Body of pancreas (tissue), 4 donors: Measurements from ENCODE around the gene MYO5B. TPM values are rescaled to one million over a fixed set of nuclear protein-coding genes. Genes with fewer than 3 reads are reported as not detected.

Experiments used
- ATAC-seq: fragments of 150-250 bp; one replicate; pipeline ENCODE4 v1.9.1; 2016
- DNase-seq, 4 donors: peaks; one replicate each; pipeline ENCODE4 v3.0.0-alpha.2; 2019
- H3K27ac ChIP-seq, 4 donors: fragments of 200-600 bp; sonication (generic); 1 replicate in 3 of 4; 2 replicates in 1 of 4; pipeline versions ENCODE4 v1.5.1 to v1.6.1; 2016 to 2019; ENCODE audit warnings: mild to moderate bottlenecking in 1 of 4, mixed read lengths in 1 of 4, moderate library complexity in 1 of 4
- H3K27me3 ChIP-seq, 2 donors: fragments of 200-600 bp; sonication (generic); one replicate each; pipeline ENCODE4 v1.6.0; 2016; ENCODE audit warnings: mild to moderate bottlenecking in 1 of 2
- H3K36me3 ChIP-seq, 2 donors: fragments of 200-600 bp; sonication (generic); replicated peaks in 1 of 2; 2 replicates each; pipeline ENCODE4 v1.5.1; 2016; ENCODE audit warnings: low read depth in 2 of 2; ENCODE audit not compliant: insufficient read depth in 1 of 2
- H3K4me1 ChIP-seq: fragments of 200-600 bp; sonication (generic); one replicate; pipeline ENCODE4 v1.6.0; 2016
- H3K4me3 ChIP-seq, 2 donors: fragments of 200-600 bp; sonication (generic); 1 replicate in 1 of 2; 2 replicates in 1 of 2; pipeline ENCODE4 v1.5.1; 2016 to 2019
- H3K9me3 ChIP-seq, 3 donors: fragments of 200-600 bp; sonication (generic); 1 replicate in 2 of 3; 2 replicates in 1 of 3; pipeline ENCODE4 v1.5.1; 2016
- CTCF ChIP-seq, 7 experiments: fragments of 450-650 bp in 4 of 7; fragments of 200-600 bp in 3 of 7; sonication (generic) in 3 of 7; IDR thresholded peaks; one replicate each; pipeline ENCODE4 v1.5.1; 2016 to 2019; ENCODE audit warnings: antibody characterized with exemption in 7 of 7
- POLR2A ChIP-seq, 3 donors: fragments of 450-650 bp; IDR thresholded peaks; one replicate each; pipeline ENCODE4 v1.6.1; 2016; ENCODE audit warnings: antibody characterized with exemption in 3 of 3, mild to moderate bottlenecking in 2 of 3
- WGBS, 2 donors: methylation state at CpG; one replicate each; pipeline ENCODE4 v1.1.5; 2017; 5-methylcytosine and 5-hydroxymethylcytosine counted together
- intact Hi-C: fragments of 100-400 bp; cut with DNase I; formaldehyde crosslinking; loops from one replicate; pipeline ENCODE4 v1.15.1; 2023
- total RNA-seq, 2 donors: library from RNA; depleted of rRNA; stranded (reverse); fragments of >200 nt; gene quantifications; one replicate each; pipeline ENCODE4 v1.1.0, GENCODE V29; 2016

Gene MYO5B
- total RNA-seq, 2 donors from 2014 or later, result 17.1 to 18.2 TPM

DNA sequence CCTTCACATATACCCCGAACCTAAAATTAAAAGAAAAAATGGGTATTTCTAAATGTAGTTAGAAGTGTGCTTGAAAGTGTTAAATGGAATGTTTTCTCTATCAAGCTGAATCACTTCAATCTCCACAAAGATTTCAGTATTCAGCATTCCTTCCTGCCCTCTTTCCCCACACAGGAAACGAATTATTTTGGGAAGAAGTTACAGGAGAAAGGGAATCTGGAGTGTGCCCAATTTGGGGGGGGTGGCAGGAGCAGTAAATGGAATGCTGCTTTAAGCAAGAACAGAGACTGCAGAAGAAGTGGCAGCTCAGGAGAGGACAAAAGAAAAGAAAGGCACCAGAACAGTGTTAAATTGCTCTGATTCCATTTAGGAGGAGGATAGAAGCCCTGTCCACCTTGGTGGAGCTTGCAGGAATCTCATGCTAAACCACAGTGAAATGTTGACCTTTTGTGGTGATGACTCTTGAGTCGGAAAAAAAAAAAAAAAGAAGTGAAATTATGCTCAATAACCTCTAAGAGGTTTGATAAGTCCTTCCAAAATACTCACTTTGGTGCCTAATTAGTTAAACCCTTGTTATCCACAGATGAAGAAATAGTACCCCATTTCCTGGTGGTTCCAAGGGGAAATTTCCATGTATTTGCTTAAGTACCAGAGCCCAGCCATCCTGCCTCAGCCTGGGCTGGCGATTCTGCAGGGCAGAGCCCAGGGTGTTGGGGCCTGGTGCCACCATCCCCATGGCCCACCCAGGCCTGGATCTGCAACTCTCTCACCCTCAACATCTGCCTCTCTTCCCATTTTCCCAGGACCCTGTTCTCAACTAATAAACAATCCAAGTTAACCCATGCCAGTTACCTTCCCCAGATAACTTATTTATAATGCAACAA, 56.5 kb downstream of the MYO5B start:
- no peak for ATAC-seq
- no peak overlapping the region for H3K27ac ChIP-seq
- 63 to 70% methylated on average over 4 of the region's 4 CpGs for WGBS, 2 donors
- intact Hi-C loops, result no loop called here
- H3K4me3 ChIP-seq, result no peak overlapping the region
- peaks cover 2% of the 10 kb centered on the region for H3K4me1 ChIP-seq
- no peaks in the 10 kb centered on the region for H3K9me3 ChIP-seq
- DNase-seq, result no peak
- H3K27me3 ChIP-seq, result no peaks in the 10 kb centered on the region
- no peaks in the 10 kb centered on the region for H3K36me3 ChIP-seq
- TF ChIP-seq POLR2A (IDR thresholded peaks at IDR 0.05) (no peak), CTCF (IDR thresholded peaks at IDR 0.05) (no peak)

DNA sequence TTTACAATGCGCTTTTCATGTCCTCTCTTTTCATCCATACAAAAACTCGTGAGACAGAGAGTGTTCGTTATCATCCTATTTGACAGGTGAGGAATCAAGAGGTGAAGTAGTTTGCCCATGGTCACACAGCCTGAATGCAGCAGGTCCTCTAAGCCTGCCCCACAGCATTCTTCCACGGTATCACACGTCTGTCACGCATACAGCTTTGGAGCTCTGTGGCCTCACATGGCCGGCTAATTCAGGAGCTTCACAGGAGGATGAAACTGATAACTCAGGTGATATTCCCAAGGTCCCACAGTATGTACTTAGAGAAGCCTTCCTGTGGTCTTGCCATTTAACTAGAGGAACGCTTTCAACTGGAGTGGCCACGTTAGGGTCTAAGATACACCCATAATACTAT, 59.0 kb downstream of the MYO5B start:
- H3K4me3 ChIP-seq, result no peak overlapping the region
- TF ChIP-seq POLR2A (IDR thresholded peaks at IDR 0.05), result no peak
- TF ChIP-seq CTCF (IDR thresholded peaks at IDR 0.05), result no peak
- H3K27ac ChIP-seq, result no peak overlapping the region
- peaks cover 6% of the 10 kb centered on the region for H3K4me1 ChIP-seq
- DNase-seq (no peak), ATAC-seq (no peak)
- H3K9me3 ChIP-seq, result no peaks in the 10 kb centered on the region
- no peaks in the 10 kb centered on the region for H3K36me3 ChIP-seq
- intact Hi-C loops, result no loop called here
- 75 to 81% methylated on average over 7 to 9 of the region's 9 CpGs for WGBS, 2 donors
- H3K27me3 ChIP-seq, result no peaks in the 10 kb centered on the region

GRCh38 chr18:50133526-50133925, 61.4 kb downstream of the MYO5B start:
- 79 to 94% methylated on average over 4 of the region's 4 CpGs for WGBS, 2 donors
- intact Hi-C loops, result no loop called here
- Histone ChIP-seq H3K4me3 (no peak overlapping the region), H3K36me3 (no peaks in the 10 kb centered on the region), H3K4me1 (peaks cover 21% of the 10 kb centered on the region), H3K27me3 (no peaks in the 10 kb centered on the region), H3K9me3 (no peaks in the 10 kb centered on the region), H3K27ac (no peak overlapping the region)
- TF ChIP-seq CTCF (IDR thresholded peaks at IDR 0.05) (no peak), POLR2A (IDR thresholded peaks at IDR 0.05) (no peak)
- no peak for ATAC-seq
- DNase-seq, result no peak

GRCh38 chr18:50131591-50131990, 63.4 kb downstream of the MYO5B start:
- intact Hi-C loops, result no loop called here
- TF ChIP-seq CTCF (IDR thresholded peaks at IDR 0.05) (no peak), POLR2A (IDR thresholded peaks at IDR 0.05) (no peak)
- H3K27me3 ChIP-seq, result no peaks in the 10 kb centered on the region
- H3K4me1 ChIP-seq, result peaks cover 25% of the 10 kb centered on the region
- no peak for DNase-seq
- no peaks in the 10 kb centered on the region for H3K9me3 ChIP-seq
- no peak overlapping the region for H3K27ac ChIP-seq
- no peaks in the 10 kb centered on the region for H3K36me3 ChIP-seq
- ATAC-seq, result peak; percentile 9
- H3K4me3 ChIP-seq, result no peak overlapping the region
